A549 (cell line): ENCODE data around the gene TACR1. TPM values are rescaled to one million over a fixed set of nuclear protein-coding genes. Genes with fewer than 3 reads are reported as not detected.

Experiments
- ATAC-seq, 2 experiments: fragments of 200-7000 bp in 1 of 2; fragments of >200 bp in 1 of 2; cut with Nextera tagmentation in 1 of 2; cut with Tn5 transposase in 1 of 2; 3 replicates each; pipeline versions ENCODE4 v1.8.0 to v1.9.1; 2018 to 2020; ENCODE audit warnings: mild to moderate bottlenecking in 1 of 2, moderate library complexity in 1 of 2
- CTCF ChIA-PET: fragments of 300-600 bp; sonication (Branson Sonifier 250); formaldehyde crosslinking; extraction: SDS; loops from one replicate; lab custom pipeline; 2021; ENCODE audit warnings: antibody characterized with exemption, inconsistent platforms; lab: Yijun Ruan, JAX
- POLR2A ChIA-PET: fragments of 350-600 bp; formaldehyde crosslinking; extraction: SDS; loops from one replicate; lab custom pipeline; 2021; ENCODE audit warnings: antibody characterized with exemption, inconsistent platforms; lab: Yijun Ruan, JAX
- DNase-seq, 2 experiments: peaks; one replicate each; pipeline versions ENCODE4 v3.0.0 to v3.0.0-alpha.2; 2011 to 2016; ENCODE audit warnings: low read depth in 1 of 2, low spot score in 1 of 2
- FAIRE-seq: peaks from 2 replicates; lab custom pipeline; 2011; peaks lifted over from hg19 to GRCh38; lab: Jason Lieb, UNC
- H3K27ac ChIP-seq, 2 experiments: fragments of >200 bp; sonication (Bioruptor Twin); formaldehyde crosslinking; 3 replicates each; pipeline ENCODE4 v1.5.1; 2016 to 2017
- H3K4me1 ChIP-seq: fragments of >200 bp; sonication (Bioruptor Twin); formaldehyde crosslinking; 3 replicates; pipeline ENCODE4 v1.6.1; 2016
- H3K4me2 ChIP-seq: fragments of >200 bp; sonication (Bioruptor Twin); formaldehyde crosslinking; 3 replicates; pipeline ENCODE4 v1.6.1; 2016
- H3K4me3 ChIP-seq: fragments of >200 bp; sonication (Bioruptor Twin); formaldehyde crosslinking; 3 replicates; pipeline ENCODE4 v1.5.1; 2016
- H3K9me3 ChIP-seq: fragments of >200 bp; sonication (Bioruptor Twin); formaldehyde crosslinking; 3 replicates; pipeline ENCODE4 v1.6.1; 2016
- BHLHE40 ChIP-seq: IDR thresholded peaks from 2 replicates; pipeline ENCODE4 v1.6.1; 2012; ENCODE audit warnings: low read depth, low read length, inconsistent platforms
- CHD2 ChIP-seq: fragments of 150-350 bp; IDR thresholded peaks from 2 replicates; pipeline ENCODE4 v1.6.1; 2014; ENCODE audit warnings: low read length; ENCODE audit not compliant: partially characterized antibody
- CTCF ChIP-seq: fragments of >200 bp; sonication (Bioruptor Twin); formaldehyde crosslinking; IDR thresholded peaks from 3 replicates; pipeline ENCODE4 v1.5.1; 2016
- E2F6 ChIP-seq: IDR thresholded peaks from 2 replicates; pipeline ENCODE4 v1.6.1; 2012; ENCODE audit warnings: low read depth, borderline replicate concordance
- EHMT2 ChIP-seq: fragments of 200-600 bp; sonication (generic); IDR thresholded peaks from 2 replicates; pipeline ENCODE4 v1.6.1; 2016; ENCODE audit warnings: antibody characterized with exemption, low read depth, mild to moderate bottlenecking, moderate library complexity
- EP300 ChIP-seq, 2 experiments: fragments of >200 bp; sonication (Bioruptor Twin); formaldehyde crosslinking; IDR thresholded peaks; 2 replicates in 1 of 2; 3 replicates in 1 of 2; pipeline ENCODE4 v1.6.1; 2016 to 2017
- GATA3 ChIP-seq: IDR thresholded peaks from 2 replicates; pipeline ENCODE4 v1.6.1; 2012; ENCODE audit warnings: borderline replicate concordance
- HDAC2 ChIP-seq: fragments of 200-600 bp; sonication (generic); IDR thresholded peaks from 2 replicates; pipeline ENCODE4 v1.6.1; 2016
- HOXA7 ChIP-seq: fragments of 250-450 bp; sonication (Bioruptor Pico); IDR thresholded peaks from 2 replicates; pipeline ENCODE4 v1.5.0; 2020; ENCODE audit warnings: mild to moderate bottlenecking, moderate library complexity
- KDM5A ChIP-seq: fragments of 200-600 bp; sonication (generic); IDR thresholded peaks from 2 replicates; pipeline ENCODE4 v1.6.1; 2016; ENCODE audit warnings: antibody characterized with exemption, mild to moderate bottlenecking
- MAZ ChIP-seq: fragments of 150-350 bp; IDR thresholded peaks from 2 replicates; pipeline ENCODE4 v1.6.1; 2014; ENCODE audit warnings: antibody characterized with exemption, low read depth, low read length, borderline replicate concordance
- NFE2L2 ChIP-seq: fragments of 150-350 bp; conservative IDR thresholded peaks from 2 replicates; pipeline ENCODE4 v1.6.1; 2014; ENCODE audit warnings: low read length
- PHF8 ChIP-seq: fragments of 200-600 bp; sonication (generic); IDR thresholded peaks from 2 replicates; pipeline ENCODE4 v1.6.1; 2016; ENCODE audit warnings: low read depth, mild to moderate bottlenecking, antibody characterized with exemption, moderate library complexity, borderline replicate concordance
- RAD21 ChIP-seq, 2 experiments: fragments of >200 bp in 1 of 2; sonication (Bioruptor Twin) in 1 of 2; formaldehyde crosslinking in 1 of 2; IDR thresholded peaks in 1 of 2; conservative IDR thresholded peaks in 1 of 2; 2 replicates in 1 of 2; 3 replicates in 1 of 2; pipeline ENCODE4 v1.6.1; 2012 to 2018; ENCODE audit warnings: inconsistent platforms in 1 of 2
- RCOR1 ChIP-seq: fragments of 150-350 bp; IDR thresholded peaks from 2 replicates; pipeline ENCODE4 v1.6.1; 2014; ENCODE audit warnings: antibody characterized with exemption, low read length, low read depth
- RFX5 ChIP-seq: fragments of 450-650 bp; IDR thresholded peaks from 2 replicates; pipeline ENCODE4 v1.7.1; 2014; ENCODE audit warnings: antibody characterized with exemption, mild to moderate bottlenecking, moderate library complexity
- SMC3 ChIP-seq: fragments of >200 bp; sonication (Bioruptor Twin); formaldehyde crosslinking; IDR thresholded peaks from 3 replicates; pipeline ENCODE4 v1.6.1; 2018; ENCODE audit warnings: inconsistent platforms
- SREBF2 ChIP-seq: fragments of 450-650 bp; IDR thresholded peaks from 2 replicates; pipeline ENCODE4 v1.6.1; 2014; ENCODE audit warnings: mild to moderate bottlenecking, moderate library complexity
- WGBS: methylation state at CpG from one replicate; pipeline ENCODE4 v1.1.6; 2017; ENCODE audit errors: missing lambda C conversion rate; 5-methylcytosine and 5-hydroxymethylcytosine counted together
- polyA plus RNA-seq, 4 experiments: library from polyadenylated mRNA; depleted of rRNA in 3 of 4; stranded (reverse); fragments of >200 nt; fragmentation: RNase III in 1 of 4; extraction: RNeasy Plus Mini Kit Qiagen cat#74134 plus additional on column Dnase treatment in 1 of 4; gene quantifications; 2 replicates in 3 of 4; 3 replicates in 1 of 4; pipeline ENCODE4 v1.2.3, GENCODE V29; 2011 to 2017
- TF ChIP-seq, protein P1 (sequence below): fragments of 150-350 bp; IDR thresholded peaks from 2 replicates; pipeline ENCODE4 v1.6.1; 2014; ENCODE audit warnings: low read depth, mild to moderate bottlenecking, low read length
- TF ChIP-seq, protein P2 (sequence below): IDR thresholded peaks from 2 replicates; pipeline ENCODE4 v1.6.1; 2012
- TF ChIP-seq, protein P3 (sequence below): fragments of 250-450 bp; sonication (Bioruptor Pico); IDR thresholded peaks from 2 replicates; pipeline ENCODE4 v1.5.0; 2020; ENCODE audit warnings: low read depth, mild to moderate bottlenecking, moderate library complexity
- TF ChIP-seq, protein P4 (sequence below): fragments of 450-650 bp; IDR thresholded peaks from 2 replicates; pipeline ENCODE4 v1.6.1; 2014; ENCODE audit warnings: antibody characterized with exemption

Gene TACR1
- polyA plus RNA-seq, 2 of the 4 experiments (the other 2 are of a cell fraction): 0.27 to 0.92 TPM

DNA sequence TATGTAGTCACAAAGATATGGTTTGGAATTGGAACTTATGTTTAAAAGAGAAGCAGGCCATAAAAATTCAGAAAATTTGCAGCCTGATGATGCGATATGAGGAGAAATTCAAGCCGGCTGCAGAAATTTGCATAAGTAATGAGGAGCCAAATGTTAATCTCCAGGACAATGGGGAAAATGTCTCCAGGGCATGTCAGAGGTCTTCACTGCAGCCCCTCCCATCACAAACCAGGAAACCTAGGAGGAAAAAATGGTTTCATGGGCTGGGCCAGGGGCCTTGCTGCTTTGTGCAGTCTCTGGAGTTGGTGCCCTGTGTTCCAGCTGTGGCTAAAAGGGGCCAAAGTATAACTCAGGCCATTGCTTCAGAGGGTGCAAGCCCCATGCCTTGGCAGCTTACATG lies 28.4 kb downstream of the TACR1 start:
- no peak for FAIRE-seq
- no peak overlapping the region for H3K4me2 ChIP-seq
- TF ChIP-seq E2F6 (no peak), CTCF (no peak), CHD2 (no peak), KDM5A (no peak), SREBF2 (no peak), HOXA7 (CRISPR knock-in tag) (no peak), BHLHE40 (no peak), RAD21 (conservative IDR thresholded peaks at IDR 0.05 in 1 of 2, IDR thresholded peaks at IDR 0.05 in 1 of 2) (no peak), NFE2L2 (no peak), PHF8 (no peak), EP300 (IDR thresholded peaks at IDR 0.05) (no peak), RFX5 (no peak), GATA3 (no peak), MAZ (no peak), RCOR1 (no peak)
- TF ChIP-seq, protein P1, sequence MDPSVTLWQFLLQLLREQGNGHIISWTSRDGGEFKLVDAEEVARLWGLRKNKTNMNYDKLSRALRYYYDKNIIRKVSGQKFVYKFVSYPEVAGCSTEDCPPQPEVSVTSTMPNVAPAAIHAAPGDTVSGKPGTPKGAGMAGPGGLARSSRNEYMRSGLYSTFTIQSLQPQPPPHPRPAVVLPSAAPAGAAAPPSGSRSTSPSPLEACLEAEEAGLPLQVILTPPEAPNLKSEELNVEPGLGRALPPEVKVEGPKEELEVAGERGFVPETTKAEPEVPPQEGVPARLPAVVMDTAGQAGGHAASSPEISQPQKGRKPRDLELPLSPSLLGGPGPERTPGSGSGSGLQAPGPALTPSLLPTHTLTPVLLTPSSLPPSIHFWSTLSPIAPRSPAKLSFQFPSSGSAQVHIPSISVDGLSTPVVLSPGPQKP: no peak
- TF ChIP-seq, protein P2, sequence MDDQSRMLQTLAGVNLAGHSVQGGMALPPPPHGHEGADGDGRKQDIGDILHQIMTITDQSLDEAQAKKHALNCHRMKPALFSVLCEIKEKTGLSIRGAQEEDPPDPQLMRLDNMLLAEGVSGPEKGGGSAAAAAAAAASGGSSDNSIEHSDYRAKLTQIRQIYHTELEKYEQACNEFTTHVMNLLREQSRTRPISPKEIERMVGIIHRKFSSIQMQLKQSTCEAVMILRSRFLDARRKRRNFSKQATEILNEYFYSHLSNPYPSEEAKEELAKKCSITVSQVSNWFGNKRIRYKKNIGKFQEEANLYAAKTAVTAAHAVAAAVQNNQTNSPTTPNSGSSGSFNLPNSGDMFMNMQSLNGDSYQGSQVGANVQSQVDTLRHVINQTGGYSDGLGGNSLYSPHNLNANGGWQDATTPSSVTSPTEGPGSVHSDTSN: no peak
- TF ChIP-seq, protein P3, sequence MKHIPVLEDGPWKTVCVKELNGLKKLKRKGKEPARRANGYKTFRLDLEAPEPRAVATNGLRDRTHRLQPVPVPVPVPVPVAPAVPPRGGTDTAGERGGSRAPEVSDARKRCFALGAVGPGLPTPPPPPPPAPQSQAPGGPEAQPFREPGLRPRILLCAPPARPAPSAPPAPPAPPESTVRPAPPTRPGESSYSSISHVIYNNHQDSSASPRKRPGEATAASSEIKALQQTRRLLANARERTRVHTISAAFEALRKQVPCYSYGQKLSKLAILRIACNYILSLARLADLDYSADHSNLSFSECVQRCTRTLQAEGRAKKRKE: no peak
- TF ChIP-seq, protein P4, sequence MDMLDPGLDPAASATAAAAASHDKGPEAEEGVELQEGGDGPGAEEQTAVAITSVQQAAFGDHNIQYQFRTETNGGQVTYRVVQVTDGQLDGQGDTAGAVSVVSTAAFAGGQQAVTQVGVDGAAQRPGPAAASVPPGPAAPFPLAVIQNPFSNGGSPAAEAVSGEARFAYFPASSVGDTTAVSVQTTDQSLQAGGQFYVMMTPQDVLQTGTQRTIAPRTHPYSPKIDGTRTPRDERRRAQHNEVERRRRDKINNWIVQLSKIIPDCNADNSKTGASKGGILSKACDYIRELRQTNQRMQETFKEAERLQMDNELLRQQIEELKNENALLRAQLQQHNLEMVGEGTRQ: no peak
- CTCF ChIA-PET: no interaction called here
- 93% methylated on average over 2 of the region's 2 CpGs for WGBS
- POLR2A ChIA-PET: no interaction called here
- no peak for DNase-seq
- H3K27ac ChIP-seq: no peak overlapping the region
- no peak overlapping the region for H3K4me3 ChIP-seq
- no peak for ATAC-seq
- H3K4me1 ChIP-seq: no peaks in the 10 kb centered on the region
- H3K9me3 ChIP-seq: no peaks in the 10 kb centered on the region

- POLR2A ChIA-PET: no interaction called here
- no peak for ATAC-seq
- WGBS: 19% methylated on average over 2 of the region's 2 CpGs
- CTCF ChIA-PET: interaction anchor here (1.1 kb wide), 1 partner anchor 11 kb away, joined by 4 read pairs; no protein-coding TSS in a partner anchor
- H3K4me2 ChIP-seq: no peak overlapping the region
- H3K4me1 ChIP-seq: no peaks in the 10 kb centered on the region
- no peak for DNase-seq
- no peak for FAIRE-seq
- H3K9me3 ChIP-seq: no peaks in the 10 kb centered on the region
- H3K27ac ChIP-seq: no peak overlapping the region
- no peak for TF ChIP-seq EHMT2
- TF ChIP-seq GATA3: no peak
- no peak for TF ChIP-seq SMC3
- TF ChIP-seq HDAC2: no peak
- no peak overlapping the region for H3K4me3 ChIP-seq
Observed at GRCh38 chr2:75168186-75168585, 31.1 kb downstream of the TACR1 start.
